H1 (cell line): Measurements from ENCODE around the gene ACSL6. TPM values are rescaled to one million over a fixed set of nuclear protein-coding genes. Genes with fewer than 3 reads are reported as not detected.

Experiments
- CHD7 ChIP-seq: fragments of 300-600 bp; sonication (generic); IDR thresholded peaks from 2 replicates; pipeline ENCODE4 v1.7.1; 2012; ENCODE audit warnings: low read length, moderate library complexity, mild to moderate bottlenecking, inconsistent platforms; ENCODE audit not compliant: insufficient replicate concordance
- polyA plus RNA-seq, 7 experiments: library from polyadenylated mRNA; depleted of rRNA in 3 of 7; stranded (reverse) in 5 of 7; unstranded in 2 of 7; fragments of >200 nt in 5 of 7; fragments of 200-250 nt in 2 of 7; gene quantifications; 1 replicate in 5 of 7; 2 replicates in 1 of 7; 4 replicates in 1 of 7; pipeline versions ENCODE4 v1.2.1 to v1.2.3, GENCODE V29; 2011 to 2013; ENCODE audit warnings: missing spikeins in 2 of 7, mixed read lengths in 2 of 7
- total RNA-seq: library from RNA; stranded (reverse); fragmentation: NEBNext Ultra II Directional; extraction: Animal tissue kit (Norgen Biotek cat#: 25700); gene quantifications from 2 replicates; pipeline ENCODE4 v1.2.1, GENCODE V29; 2021

ACSL6 gene
- total and polyA plus RNA-seq, 2 of the 8 experiments (the other 6 are each of a cell fraction or from before 2014, with no cell fraction given): 2.3 to 2.4 TPM

- no peak for TF ChIP-seq CHD7
Measured at GRCh38 chr5:132006331-132007120, 4.9 kb downstream of the ACSL6 start (continued).
